Naive thymus-derived CD4-positive, alpha-beta T cell (primary cell): Measurements from ENCODE around the gene PDCD1LG2. TPM values are rescaled to one million over a fixed set of nuclear protein-coding genes. Genes with fewer than 3 reads are reported as not detected.

Experiments
- ATAC-seq: fragments of 150-1000 bp; cut with Tn5 transposase; 2 replicates; pipeline ENCODE4 v1.10.0; 2021; ENCODE audit warnings: mild to moderate bottlenecking, moderate library complexity
- CTCF ChIA-PET: fragments of 350-600 bp; sonication (Branson Sonifier 250); formaldehyde crosslinking; loops from one replicate; lab custom pipeline; 2021; ENCODE audit warnings: antibody characterized with exemption; lab: Charles Lee
- POLR2A ChIA-PET: fragments of 350-600 bp; sonication (Branson Sonifier 250); formaldehyde crosslinking; loops from one replicate; lab custom pipeline; 2021; ENCODE audit warnings: antibody characterized with exemption, inconsistent platforms; lab: Charles Lee
- DNase-seq, 9 donors: peaks; one replicate each; pipeline versions ENCODE4 v3.0.0 to v3.0.0-alpha.2; 2020 to 2022; ENCODE audit warnings: mixed read lengths in 1 of 9
- H3K27ac ChIP-seq: one replicate; pipeline ENCODE4 v1.7.0; 2013; ENCODE audit warnings: mild to moderate bottlenecking, low read depth, low read length, moderate library complexity
- H3K27me3 ChIP-seq, 2 donors: one replicate each; pipeline ENCODE4 v1.7.0; 2013; ENCODE audit warnings: low read length in 2 of 2, mild to moderate bottlenecking in 2 of 2, moderate library complexity in 2 of 2; ENCODE audit not compliant: control insufficient read depth in 2 of 2, insufficient read depth in 2 of 2
- H3K36me3 ChIP-seq, 3 experiments: 1 replicate in 2 of 3; 2 replicates in 1 of 3; pipeline ENCODE4 v1.7.0; 2013; ENCODE audit warnings: low read length in 3 of 3, mild to moderate bottlenecking in 3 of 3, moderate library complexity in 1 of 3; ENCODE audit not compliant: insufficient read depth in 3 of 3, control insufficient read depth in 2 of 3
- H3K4me1 ChIP-seq, 2 donors: one replicate each; pipeline ENCODE4 v1.7.0; 2013; ENCODE audit warnings: low read length in 2 of 2, mild to moderate bottlenecking in 2 of 2, moderate library complexity in 1 of 2; ENCODE audit not compliant: control insufficient read depth in 2 of 2, insufficient read depth in 2 of 2
- H3K4me3 ChIP-seq: 2 replicates; pipeline ENCODE4 v1.7.0; 2013; ENCODE audit warnings: mild to moderate bottlenecking, low read length
- H3K9me3 ChIP-seq, 3 experiments: 1 replicate in 2 of 3; 2 replicates in 1 of 3; pipeline ENCODE4 v1.7.0; 2013; ENCODE audit warnings: low read length in 3 of 3; ENCODE audit not compliant: control insufficient read depth in 2 of 3
- H3K27ac Mint-ChIP-seq, 9 donors: one replicate each; pipeline ENCODE4 v1.8.0; 2020 to 2022; ENCODE audit warnings: mixed read lengths in 9 of 9, mild to moderate bottlenecking in 8 of 9, moderate library complexity in 5 of 9, inconsistent platforms in 2 of 9
- H3K27me3 Mint-ChIP-seq, 5 donors: one replicate each; pipeline ENCODE4 v1.8.0; 2021 to 2022; ENCODE audit warnings: mixed read lengths in 5 of 5, mild to moderate bottlenecking in 1 of 5
- H3K36me3 Mint-ChIP-seq, 5 donors: one replicate each; pipeline ENCODE4 v1.8.0; 2020 to 2022; ENCODE audit warnings: mixed read lengths in 5 of 5, mild to moderate bottlenecking in 3 of 5, inconsistent platforms in 1 of 5
- H3K4me1 Mint-ChIP-seq, 7 donors: one replicate each; pipeline ENCODE4 v1.8.0; 2020 to 2022; ENCODE audit warnings: mixed read lengths in 7 of 7, mild to moderate bottlenecking in 3 of 7, inconsistent platforms in 1 of 7
- H3K4me3 Mint-ChIP-seq, 10 donors: one replicate each; pipeline ENCODE4 v1.8.0; 2020 to 2022; ENCODE audit warnings: mild to moderate bottlenecking in 10 of 10, mixed read lengths in 10 of 10, moderate library complexity in 6 of 10, inconsistent platforms in 2 of 10
- H3K9me3 Mint-ChIP-seq, 11 donors: one replicate each; pipeline ENCODE4 v1.8.0; 2020 to 2022; ENCODE audit warnings: mixed read lengths in 11 of 11, mild to moderate bottlenecking in 4 of 11, inconsistent platforms in 1 of 11, moderate library complexity in 1 of 11
- intact Hi-C, 2 donors: fragments of 100-400 bp; cut with micrococcal nuclease; formaldehyde crosslinking; loops; one replicate each; pipeline ENCODE4 v1.15.1; 2023
- polyA plus RNA-seq, 2 donors: library from polyadenylated mRNA; unstranded; fragments of 300-500 nt; fragmentation: Illumina TruSeq; gene quantifications; one replicate each; pipeline ENCODE4 v1.2.3, GENCODE V29; 2021
- total RNA-seq, 6 experiments: library from RNA in 5 of 6; stranded (reverse) in 5 of 6; gene quantifications; 1 replicate in 5 of 6; 2 replicates in 1 of 6; pipeline ENCODE4 v1.2.3 and lab custom pipeline; 2021 to 2026

The PDCD1LG2 gene
- total and polyA plus RNA-seq, 7 experiments from 2014 or later: 0.16 to 7.4 (median 0.32) TPM; not detected in 2

- ChIA-PET CTCF (interaction anchor here (0.7 kb wide), 1 partner anchor 157 kb away, joined by 3 read pairs; no protein-coding TSS in a partner anchor), POLR2A (interaction anchor here (1.5 kb wide), 1 partner anchor 13 kb away, joined by 5 read pairs; no protein-coding TSS in a partner anchor)
- H3K9me3 ChIP-seq: no peaks in the 10 kb centered on the region
- H3K4me1 ChIP-seq: peaks cover 0 to 12% of the 10 kb centered on the region in 2 donors
- Mint-ChIP-seq H3K27me3 (no peaks in the 10 kb centered on the region), H3K27ac (no peak overlapping the region), H3K4me1 (peaks cover 23 to 64% (median 49%) of the 10 kb centered on the region in 7 donors), H3K36me3 (peaks cover 0 to 26% (median 7%) of the 10 kb centered on the region in 5 donors), H3K9me3 (no peaks in the 10 kb centered on the region), H3K4me3 (no peak overlapping the region)
- ATAC-seq (no peak), DNase-seq (no peak)
- no peak overlapping the region for H3K27ac ChIP-seq
- H3K4me3 ChIP-seq: no peak overlapping the region
- no peaks in the 10 kb centered on the region for H3K27me3 ChIP-seq
- intact Hi-C loops: no loop called here
- H3K36me3 ChIP-seq: no peaks in the 10 kb centered on the region
Observed at GRCh38 chr9:5614192-5614591, 103.9 kb downstream of the PDCD1LG2 start.

DNA sequence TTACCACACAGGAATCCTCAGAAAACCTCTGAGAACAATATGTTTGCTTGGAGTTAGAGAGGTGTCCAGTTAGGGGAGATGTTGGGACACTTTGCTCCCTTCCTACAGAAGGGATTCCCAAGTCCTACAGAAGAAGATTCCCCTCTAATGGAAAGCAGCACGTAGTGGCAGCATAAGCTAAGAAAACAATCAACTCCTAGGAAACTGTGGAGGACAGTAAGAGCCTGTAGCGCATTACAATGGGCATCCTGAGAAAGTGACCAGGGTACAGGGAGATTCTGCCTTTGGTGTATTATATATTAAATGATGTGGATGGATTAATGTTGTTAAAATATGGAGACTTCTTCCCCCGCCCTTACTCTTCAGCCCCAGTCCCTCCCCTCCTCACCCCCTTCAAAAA, 104.7 kb downstream of the PDCD1LG2 start:
- no peak for ATAC-seq
- Histone ChIP-seq H3K4me3 (no peak overlapping the region), H3K27me3 (no peaks in the 10 kb centered on the region), H3K27ac (no peak overlapping the region), H3K9me3 (no peaks in the 10 kb centered on the region), H3K4me1 (peaks cover 0 to 12% of the 10 kb centered on the region in 2 donors), H3K36me3 (no peaks in the 10 kb centered on the region)
- Mint-ChIP-seq H3K27ac (peak overlapping the region in 1 of 9 donors; percentile 19), H3K36me3 (peaks cover 0 to 28% (median 7%) of the 10 kb centered on the region in 5 donors), H3K27me3 (no peaks in the 10 kb centered on the region), H3K4me1 (peaks cover 23 to 64% (median 48%) of the 10 kb centered on the region in 7 donors), H3K4me3 (no peak overlapping the region), H3K9me3 (no peaks in the 10 kb centered on the region)
- ChIA-PET POLR2A (interaction anchor here (1.5 kb wide), 1 partner anchor 12 kb away, joined by 5 read pairs; no protein-coding TSS in a partner anchor), CTCF (no interaction called here)
- intact Hi-C loops: no loop called here
- no peak for DNase-seq

DNA sequence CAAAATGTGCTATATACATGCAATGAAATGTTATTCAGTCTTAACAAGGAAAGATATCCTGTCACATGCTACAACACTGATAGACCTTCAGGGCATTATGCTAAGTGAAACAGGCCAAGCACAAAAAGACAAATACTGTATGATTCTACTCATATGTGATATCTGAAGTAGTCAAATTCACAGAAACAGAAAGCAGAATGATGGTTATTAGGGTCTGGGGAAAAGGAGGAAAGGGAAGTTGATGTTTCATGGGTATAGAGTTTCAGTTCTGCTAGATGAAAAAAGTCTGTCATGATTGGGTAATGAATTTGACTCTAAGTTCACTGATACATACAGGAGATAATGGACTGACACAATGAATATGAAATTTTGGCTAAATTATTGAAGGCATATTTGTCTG, 107.4 kb downstream of the PDCD1LG2 start:
- Histone ChIP-seq H3K4me1 (peaks cover 0 to 12% of the 10 kb centered on the region in 2 donors), H3K27ac (no peak overlapping the region), H3K36me3 (no peaks in the 10 kb centered on the region), H3K27me3 (no peaks in the 10 kb centered on the region), H3K4me3 (no peak overlapping the region), H3K9me3 (no peaks in the 10 kb centered on the region)
- ATAC-seq (peak; percentile 64), DNase-seq (no peak)
- no peaks in the 10 kb centered on the region for H3K27me3 Mint-ChIP-seq
- ChIA-PET CTCF (no interaction called here), POLR2A (no interaction called here)
- peaks cover 27 to 60% (median 40%) of the 10 kb centered on the region in 7 donors for H3K4me1 Mint-ChIP-seq
- H3K4me3 Mint-ChIP-seq: peak overlapping the region in 5 of 10 donors; percentile 21 to 62 (median 36)
- H3K27ac Mint-ChIP-seq: peak overlapping the region in 6 of 9 donors; percentile 2 to 74 (median 21)
- H3K9me3 Mint-ChIP-seq: no peaks in the 10 kb centered on the region
- intact Hi-C loops: loop anchor here in 1 of 2 donors (1.0 to 2.0 kb wide), 3 partner anchors 7 to 15 kb away; no protein-coding TSS in a partner anchor
- H3K36me3 Mint-ChIP-seq: peaks cover 0 to 31% (median 11%) of the 10 kb centered on the region in 5 donors

GRCh38 chr9:5620494-5620893, 110.2 kb downstream of the PDCD1LG2 start:
- Mint-ChIP-seq H3K27ac (peak overlapping the region in 5 of 9 donors; percentile 42 to 74 (median 57)), H3K36me3 (peaks cover 0 to 26% (median 10%) of the 10 kb centered on the region in 5 donors), H3K4me1 (peaks cover 25 to 74% (median 56%) of the 10 kb centered on the region in 7 donors), H3K4me3 (peak overlapping the region in 1 of 10 donors; percentile 6), H3K27me3 (no peaks in the 10 kb centered on the region), H3K9me3 (no peaks in the 10 kb centered on the region)
- H3K4me3 ChIP-seq: no peak overlapping the region
- H3K36me3 ChIP-seq: no peaks in the 10 kb centered on the region
- no peak overlapping the region for H3K27ac ChIP-seq
- ATAC-seq: no peak
- H3K27me3 ChIP-seq: no peaks in the 10 kb centered on the region
- H3K9me3 ChIP-seq: no peaks in the 10 kb centered on the region
- ChIA-PET POLR2A (no interaction called here), CTCF (interaction anchor here (0.7 to 2.3 kb wide), 3 partner anchors 20 to 213 kb away, joined by 3 to 6 read pairs (median 4); partner anchors contain the start of gene ERMP1)
- intact Hi-C loops: loop anchor here (10.0 kb wide), 2 partner anchors 286 to 876 kb away; partner anchors contain the start of genes AK3 (in 1 of the 2) and RLN1 (in 1 of the 2)
- DNase-seq: no peak
- H3K4me1 ChIP-seq: peaks cover 0 to 36% of the 10 kb centered on the region in 2 donors

Other genes starting within 250 kb of the PDCD1LG2 start
- gene RLN2, start 205.8 kb upstream of the PDCD1LG2 start, total RNA-seq: 1 to 10 TPM in 4 of 5 experiments, under 1 TPM in 1; 0.72 to 5.9 (median 1.9) TPM
- gene RLN2, start 205.8 kb upstream of the PDCD1LG2 start, polyA plus RNA-seq: 1 to 10 TPM; 5.6 to 7.4 TPM
- gene RLN1, start 170.7 kb upstream of the PDCD1LG2 start, total RNA-seq: 1 to 10 TPM in 4 of 5 experiments, under 1 TPM in 1; 0.71 to 6.6 (median 1.8) TPM
- 1 to 10 TPM; 2.3 to 3.1 TPM for gene RLN1, start 170.7 kb upstream of the PDCD1LG2 start, polyA plus RNA-seq
- 10 to 100 TPM; 15.8 to 31.7 (median 16.8) TPM for gene PLGRKT, start 72.6 kb upstream of the PDCD1LG2 start, total RNA-seq
- 10 to 100 TPM; 41.9 to 79.6 TPM for gene PLGRKT, start 72.6 kb upstream of the PDCD1LG2 start, polyA plus RNA-seq
- 10 to 100 TPM in 1 of 5 experiments, 1 to 10 TPM in 4; 2.9 to 38.7 (median 7.8) TPM for gene CD274, start 60.0 kb upstream of the PDCD1LG2 start, total RNA-seq
- 1 to 10 TPM; 2.0 to 3.1 TPM for gene CD274, start 60.0 kb upstream of the PDCD1LG2 start, polyA plus RNA-seq
- 10 to 100 TPM; 20.2 to 28.2 (median 25.9) TPM for gene RIC1, start 118.6 kb downstream of the PDCD1LG2 start, total RNA-seq
- 1 to 10 TPM; 4.8 to 9.3 TPM for gene RIC1, start 118.6 kb downstream of the PDCD1LG2 start, polyA plus RNA-seq